Measurements from ENCODE around the gene DENND4B. TPM values are rescaled to one million over a fixed set of nuclear protein-coding genes. Genes with fewer than 3 reads are reported as not detected.

Gene DENND4B
- total RNA-seq, 5 donors from 2014 or later (not counting 1 experiment from before 2014, with no cell fraction given) = 161 to 220 (median 196) TPM

DNA sequence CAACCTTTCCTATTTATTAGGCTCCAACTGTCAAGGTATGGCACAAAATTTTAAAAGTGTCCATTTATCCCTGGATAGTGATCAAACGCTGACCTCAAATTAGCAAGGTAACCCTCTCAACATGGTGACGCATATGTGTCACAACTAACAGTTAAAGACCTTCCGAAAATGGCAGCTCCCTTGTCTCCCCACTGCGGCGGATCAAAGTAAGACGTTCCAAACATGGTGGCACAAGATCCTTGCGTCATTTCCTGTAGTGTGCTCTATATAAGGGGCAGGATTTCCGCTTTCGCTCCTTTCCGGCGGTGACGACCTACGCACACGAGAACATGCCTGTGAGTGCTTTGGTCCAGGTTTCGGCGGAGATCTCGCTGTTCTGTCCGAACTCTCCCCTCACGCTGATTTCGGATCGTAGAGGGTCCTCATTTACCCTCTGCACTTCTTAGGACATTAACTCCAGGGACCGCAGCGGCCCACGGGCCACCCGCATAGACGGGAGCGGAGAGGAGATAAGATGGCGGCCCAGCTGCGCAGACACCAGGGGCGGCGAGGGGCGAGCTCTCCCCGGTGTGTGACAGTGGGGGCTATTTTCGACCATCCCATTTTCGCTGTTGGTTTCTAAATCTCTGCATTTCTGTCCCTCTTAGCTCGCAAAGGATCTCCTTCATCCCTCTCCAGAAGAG lies 44.1 kb upstream of the DENND4B start, which contains the start of gene RPS27:
TSS of gene RPS27 (plus strand) at position 295 of the 683 bp plus-strand sequence. CDS start at position 330, 35 bp downstream.
- CTCF ChIA-PET = interaction anchor here in 1 of 2 donors (0.6 to 2.3 kb wide), 6 partner anchors 13 to 281 kb away, joined by 3 to 7 read pairs (median 4); partner anchors contain the start of genes CREB3L4, DENND4B and JTB
- Mint-ChIP-seq H3K27me3 (peaks cover 3 to 9% of the 10 kb centered on the region in 2 donors), H3K4me3 (peak within 1 kb of the TSS; percentile 93 to 97 (median 97)), H3K9me3 (no peaks in the 10 kb centered on the region), H3K36me3 (peaks cover 30% of the 10 kb centered on the region), H3K4me1 (peaks cover 51 to 57% (median 52%) of the 10 kb centered on the region in 3 donors), H3K27ac (peak within 1 kb of the TSS; percentile 98 to 99)
- Histone ChIP-seq H3K9me3 (no peaks in the 10 kb centered on the region), H3K4me1 (ENCODE audit: control insufficient read depth in 1 of 2, extremely low read depth in 1 of 2, insufficient read depth in 2 of 2, low read length in 2 of 2) (peaks cover 18 to 46% of the 10 kb centered on the region in 2 experiments), H3K4me3 (ENCODE audit: control insufficient read depth in 1 of 2, extremely low read depth in 1 of 2, low read length in 1 of 2) (peak within 1 kb of the TSS; percentile 92 to 100), H3K27ac (ENCODE audit: low read length) (peak within 1 kb of the TSS; percentile 97), H3K27me3 (replicated peaks in 1 of 2; ENCODE audit: control insufficient read depth in 2 of 2, extremely low read depth in 1 of 2, insufficient read depth in 2 of 2, low read length in 1 of 2) (peaks cover 0 to 3% of the 10 kb centered on the region in 2 experiments), H3K36me3 (ENCODE audit: control insufficient read depth in 2 of 2, extremely low read depth in 1 of 2, insufficient read depth in 1 of 2, low read length in 1 of 2) (peaks cover 0 to 38% of the 10 kb centered on the region in 2 donors)
- POLR2A ChIA-PET = interaction anchor here (0.6 to 1.6 kb wide), 22 partner anchors 12 to 357 kb away, joined by 3 to 20 read pairs (median 4); partner anchors contain the start of genes CHTOP (in 1 of the 2), CREB3L4 (in 1 of the 2), CRTC2 (in 1 of the 2) and INTS3 (in 1 of the 2)
- ATAC-seq (replicated peaks in 1 of 4) = peak; percentile 88 to 91 (median 90)
- peak; percentile 77 to 98 (median 86) for DNase-seq
- 0% methylated on average over 21 of the region's 36 CpGs for WGBS (ENCODE audit: insufficient coverage)

DNA sequence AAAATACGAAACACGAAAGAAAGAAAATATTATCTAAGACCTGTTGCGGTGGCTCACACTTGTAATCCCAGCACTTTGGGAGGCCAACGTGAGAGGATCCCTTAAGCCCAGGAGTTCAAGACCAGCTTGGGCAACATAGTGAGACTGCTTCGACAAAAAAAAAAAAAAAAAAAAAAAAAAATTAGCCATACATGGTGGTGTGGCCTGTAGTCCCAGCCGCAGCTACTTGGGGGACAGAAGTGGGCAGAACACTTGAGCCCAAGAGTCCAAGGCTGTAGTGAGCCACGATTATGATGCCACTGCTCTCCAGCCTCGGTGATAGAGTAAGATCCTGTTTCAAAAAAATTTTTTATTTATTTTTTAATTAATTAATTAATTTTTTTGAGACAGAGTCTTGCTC lies 41.1 kb upstream of the DENND4B start:
- Mint-ChIP-seq H3K27ac (peak overlapping the region; percentile 84 to 90), H3K4me3 (peak overlapping the region in 1 of 3 donors; percentile 69), H3K4me1 (peaks cover 39 to 50% (median 45%) of the 10 kb centered on the region in 3 donors), H3K27me3 (peaks cover 9 to 16% of the 10 kb centered on the region in 2 donors), H3K9me3 (no peaks in the 10 kb centered on the region), H3K36me3 (peaks cover 17% of the 10 kb centered on the region)
- POLR2A ChIA-PET = interaction anchor here (0.6 kb wide), 2 partner anchors 11 to 182 kb away, joined by 3 to 13 read pairs; no protein-coding TSS in a partner anchor
- Histone ChIP-seq H3K27me3 (replicated peaks in 1 of 2; ENCODE audit: control insufficient read depth in 2 of 2, extremely low read depth in 1 of 2, insufficient read depth in 2 of 2, low read length in 1 of 2) (peaks cover 0 to 7% of the 10 kb centered on the region in 2 experiments), H3K36me3 (ENCODE audit: control insufficient read depth in 2 of 2, extremely low read depth in 1 of 2, insufficient read depth in 1 of 2, low read length in 1 of 2) (peaks cover 0 to 11% of the 10 kb centered on the region in 2 donors), H3K4me1 (ENCODE audit: control insufficient read depth in 1 of 2, extremely low read depth in 1 of 2, insufficient read depth in 2 of 2, low read length in 2 of 2) (peaks cover 15 to 30% of the 10 kb centered on the region in 2 experiments), H3K27ac (ENCODE audit: low read length) (no peak overlapping the region), H3K9me3 (no peaks in the 10 kb centered on the region), H3K4me3 (ENCODE audit: control insufficient read depth in 1 of 2, extremely low read depth in 1 of 2, low read length in 1 of 2) (no peak overlapping the region)
- no peak for ATAC-seq (replicated peaks in 1 of 4)
- CTCF ChIA-PET = interaction anchor here (0.7 to 2.2 kb wide), 11 partner anchors 10 to 354 kb away, joined by 3 to 14 read pairs (median 6); partner anchors contain the start of genes CHTOP (in 1 of the 2), ILF2 (in 1 of the 2) and JTB (in 1 of the 2)
- DNase-seq = no peak
- WGBS (ENCODE audit: insufficient coverage) = 100% methylated on average over 2 of the region's 8 CpGs

DNA sequence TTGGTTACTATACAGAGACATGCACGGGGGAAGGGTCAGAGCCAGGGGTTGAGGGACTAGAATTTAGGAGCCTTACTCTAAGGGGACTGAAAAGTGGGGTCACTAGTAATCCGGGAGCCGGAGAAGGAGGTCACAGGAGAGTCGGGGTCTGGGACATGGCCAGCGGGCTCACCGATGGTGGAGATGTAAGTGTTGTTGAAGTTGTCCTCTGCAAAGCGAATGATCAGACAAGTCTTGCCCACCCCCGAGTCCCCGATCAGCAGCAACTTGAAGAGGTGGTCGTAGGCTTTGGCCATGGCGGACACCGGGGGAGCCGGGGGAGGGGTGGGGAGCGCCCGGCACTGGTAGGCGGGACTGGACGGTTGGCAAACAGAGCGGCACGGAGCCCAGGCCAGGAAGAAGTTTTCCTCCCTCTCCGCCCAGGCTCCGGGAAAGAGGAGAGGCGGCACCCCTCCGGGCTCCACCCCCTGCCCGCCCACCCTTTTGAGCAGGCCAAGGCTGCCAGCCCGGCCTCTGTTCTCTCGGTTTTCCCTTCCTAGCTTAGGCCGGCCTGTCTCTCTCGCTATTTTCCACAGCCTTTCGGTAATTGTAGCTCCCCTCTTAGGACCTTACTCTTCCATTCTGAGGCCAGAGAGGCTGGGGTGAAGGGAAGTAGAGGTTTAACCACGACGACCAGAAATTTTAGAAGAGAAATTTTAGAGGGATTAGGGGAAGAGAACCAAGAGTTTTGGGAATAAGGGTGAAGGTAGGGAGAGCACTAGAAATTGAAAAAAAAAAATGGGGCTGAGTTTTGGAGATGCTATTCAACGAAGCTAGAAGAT lies 39.6 kb upstream of the DENND4B start, which contains the start of gene RAB13:
TSS of gene RAB13 (minus strand) at position 399 of the 821 bp plus-strand sequence. CDS start at position 296, 103 bp downstream.
- ATAC-seq (replicated peaks in 1 of 4) = no peak
- Mint-ChIP-seq H3K27me3 (peaks cover 9 to 16% of the 10 kb centered on the region in 2 donors), H3K27ac (peak within 1 kb of the TSS; percentile 84 to 90), H3K4me3 (peak within 1 kb of the TSS; percentile 55 to 69 (median 61)), H3K9me3 (no peaks in the 10 kb centered on the region), H3K4me1 (peaks cover 25 to 36% (median 30%) of the 10 kb centered on the region in 3 donors), H3K36me3 (peaks cover 4% of the 10 kb centered on the region)
- peaks cover 3 to 18% of the 10 kb centered on the region in 2 experiments for H3K4me1 ChIP-seq (ENCODE audit: control insufficient read depth in 1 of 2, extremely low read depth in 1 of 2, insufficient read depth in 2 of 2, low read length in 2 of 2)
- POLR2A ChIA-PET = interaction anchor here (0.6 to 0.7 kb wide), 3 partner anchors 13 to 286 kb away, joined by 3 to 4 read pairs (median 3); partner anchors contain the start of gene HAX1 (in 1 of the 2)
- H3K27me3 ChIP-seq (replicated peaks in 1 of 2; ENCODE audit: control insufficient read depth in 2 of 2, extremely low read depth in 1 of 2, insufficient read depth in 2 of 2, low read length in 1 of 2) = peaks cover 0 to 7% of the 10 kb centered on the region in 2 experiments
- peak within 1 kb of the TSS in 1 of 2 donors; percentile 17 for H3K4me3 ChIP-seq (ENCODE audit: control insufficient read depth in 1 of 2, extremely low read depth in 1 of 2, low read length in 1 of 2)
- H3K36me3 ChIP-seq (ENCODE audit: control insufficient read depth in 2 of 2, extremely low read depth in 1 of 2, insufficient read depth in 1 of 2, low read length in 1 of 2) = no peaks in the 10 kb centered on the region
- DNase-seq = no peak
- H3K9me3 ChIP-seq = no peaks in the 10 kb centered on the region
- H3K27ac ChIP-seq (ENCODE audit: low read length) = peak within 1 kb of the TSS; percentile 73
- WGBS (ENCODE audit: insufficient coverage) = 39% methylated on average over 12 of the region's 32 CpGs
- CTCF ChIA-PET = interaction anchor here (0.6 to 2.2 kb wide), 19 partner anchors 9 to 1014 kb away, joined by 3 to 14 read pairs (median 5); partner anchors contain the start of genes JTB (in 2 of the 2), CHTOP (in 1 of the 2) and CREB3L4 (in 1 of the 2)

DNA sequence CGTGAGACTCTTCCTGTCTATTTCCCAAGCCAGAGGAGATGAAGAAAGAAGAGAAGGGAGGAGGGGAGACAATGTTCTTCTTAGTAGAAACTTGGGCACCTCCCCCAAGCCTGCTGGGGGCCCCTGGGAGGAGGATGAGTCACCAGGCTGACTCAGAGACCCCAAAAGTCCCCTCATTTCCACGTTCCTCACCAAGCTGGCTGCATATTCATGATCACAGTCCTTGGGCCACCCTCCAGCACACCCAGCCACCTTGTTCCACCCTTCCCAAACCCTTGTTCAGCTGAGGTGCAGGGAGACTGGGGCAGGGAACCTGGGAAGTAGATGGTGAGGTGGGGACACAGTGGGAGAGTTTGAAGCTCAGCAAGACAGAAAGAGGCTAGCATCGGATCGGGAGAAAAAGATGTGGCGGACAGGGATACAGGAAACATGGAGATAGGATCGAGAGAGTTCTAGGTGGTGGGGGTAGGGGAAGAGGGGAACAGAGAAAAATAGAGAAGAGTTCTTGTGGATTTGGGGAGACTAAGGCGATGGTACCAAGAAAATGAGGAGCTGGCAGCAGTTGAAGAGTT lies 38.9 kb upstream of the DENND4B start:
- H3K4me1 Mint-ChIP-seq = peaks cover 23 to 29% (median 25%) of the 10 kb centered on the region in 3 donors
- no peaks in the 10 kb centered on the region for H3K36me3 ChIP-seq (ENCODE audit: control insufficient read depth in 2 of 2, extremely low read depth in 1 of 2, insufficient read depth in 1 of 2, low read length in 1 of 2)
- no peak for DNase-seq
- peak overlapping the region; percentile 12 to 50 for H3K27ac Mint-ChIP-seq
- H3K27me3 Mint-ChIP-seq = peaks cover 9 to 13% of the 10 kb centered on the region in 2 donors
- H3K27me3 ChIP-seq (replicated peaks in 1 of 2; ENCODE audit: control insufficient read depth in 2 of 2, extremely low read depth in 1 of 2, insufficient read depth in 2 of 2, low read length in 1 of 2) = peaks cover 0 to 7% of the 10 kb centered on the region in 2 experiments
- H3K9me3 ChIP-seq = no peaks in the 10 kb centered on the region
- H3K36me3 Mint-ChIP-seq = peaks cover under 1% of the 10 kb centered on the region
- ChIA-PET POLR2A (interaction anchor here (0.6 to 0.7 kb wide), 2 partner anchors 8 to 22 kb away, joined by 3 read pairs; partner anchors contain the start of genes JTB (in 1 of the 2) and SLC39A1 (in 1 of the 2)), CTCF (interaction anchor here (0.6 to 2.2 kb wide), 5 partner anchors 8 to 193 kb away, joined by 3 to 14 read pairs (median 3); partner anchors contain the start of gene JTB (in 1 of the 2))
- peaks cover 2 to 18% of the 10 kb centered on the region in 2 experiments for H3K4me1 ChIP-seq (ENCODE audit: control insufficient read depth in 1 of 2, extremely low read depth in 1 of 2, insufficient read depth in 2 of 2, low read length in 2 of 2)
- H3K9me3 Mint-ChIP-seq = no peaks in the 10 kb centered on the region
- no peak overlapping the region for H3K4me3 ChIP-seq (ENCODE audit: control insufficient read depth in 1 of 2, extremely low read depth in 1 of 2, low read length in 1 of 2)
- peak overlapping the region; percentile 54 to 69 (median 55) for H3K4me3 Mint-ChIP-seq
- WGBS (ENCODE audit: insufficient coverage) = 85% methylated on average over 5 of the region's 7 CpGs
- no peak for ATAC-seq (replicated peaks in 1 of 4)
- no peak overlapping the region for H3K27ac ChIP-seq (ENCODE audit: low read length)

DNA sequence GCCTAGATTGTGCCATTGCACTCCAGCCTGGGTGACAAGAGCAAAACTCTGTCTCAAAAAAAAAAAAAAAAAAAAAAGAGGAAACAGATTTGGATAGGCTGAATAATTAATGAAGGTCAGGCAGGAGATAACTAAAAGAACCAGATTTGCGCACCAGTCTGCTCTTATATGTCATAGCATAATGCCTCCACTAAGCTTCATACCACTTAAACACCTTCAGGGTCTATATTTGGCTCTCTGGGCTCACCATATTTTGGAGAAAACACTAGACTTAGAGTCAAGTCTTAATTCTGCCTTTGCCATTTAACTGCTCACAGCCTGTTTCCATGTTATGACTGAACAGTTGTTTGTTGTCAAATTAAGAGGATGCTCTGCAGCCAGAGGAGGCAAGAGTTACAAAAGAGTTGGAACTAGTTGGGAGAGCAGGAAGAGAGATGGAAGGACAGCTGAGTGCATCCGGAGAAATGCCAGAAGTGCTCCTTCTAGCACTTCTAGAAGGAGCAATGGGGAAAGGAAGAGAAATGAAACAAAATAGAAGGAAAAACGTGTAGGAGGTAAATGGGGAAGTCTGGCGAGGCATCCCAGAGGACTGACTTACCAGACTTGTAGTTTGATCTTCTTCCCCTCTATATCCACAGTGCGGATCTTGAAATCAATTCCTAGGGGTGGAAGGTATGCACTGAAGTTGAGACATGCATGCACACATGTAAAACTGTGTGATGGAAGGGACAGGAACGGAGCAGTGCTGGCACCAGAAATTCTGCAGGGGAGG lies 37.8 kb upstream of the DENND4B start:
- no peak overlapping the region for H3K4me3 Mint-ChIP-seq
- H3K4me3 ChIP-seq (ENCODE audit: control insufficient read depth in 1 of 2, extremely low read depth in 1 of 2, low read length in 1 of 2) = no peak overlapping the region
- H3K36me3 Mint-ChIP-seq = no peaks in the 10 kb centered on the region
- 100% methylated on average over 2 of the region's 6 CpGs for WGBS (ENCODE audit: insufficient coverage)
- peaks cover 0 to 7% of the 10 kb centered on the region in 2 experiments for H3K27me3 ChIP-seq (replicated peaks in 1 of 2; ENCODE audit: control insufficient read depth in 2 of 2, extremely low read depth in 1 of 2, insufficient read depth in 2 of 2, low read length in 1 of 2)
- no peak overlapping the region for H3K27ac Mint-ChIP-seq
- DNase-seq (no peak), ATAC-seq (replicated peaks in 1 of 4) (no peak)
- ChIA-PET CTCF (interaction anchor here in 1 of 2 donors (1.3 kb wide), 1 partner anchor 161 kb away, joined by 3 read pairs; no protein-coding TSS in a partner anchor), POLR2A (interaction anchor here in 1 of 2 donors (0.6 kb wide), 2 partner anchors 8 to 21 kb away, joined by 3 read pairs; partner anchors contain the start of gene SLC39A1)
- H3K4me1 ChIP-seq (ENCODE audit: control insufficient read depth in 1 of 2, extremely low read depth in 1 of 2, insufficient read depth in 2 of 2, low read length in 2 of 2) = peaks cover 2 to 12% of the 10 kb centered on the region in 2 experiments
- no peaks in the 10 kb centered on the region for H3K9me3 Mint-ChIP-seq
- H3K27ac ChIP-seq (ENCODE audit: low read length) = no peak overlapping the region
- H3K27me3 Mint-ChIP-seq = peaks cover 9 to 13% of the 10 kb centered on the region in 2 donors
- H3K9me3 ChIP-seq = no peaks in the 10 kb centered on the region
- H3K4me1 Mint-ChIP-seq = peaks cover 19 to 22% (median 19%) of the 10 kb centered on the region in 3 donors
- no peaks in the 10 kb centered on the region for H3K36me3 ChIP-seq (ENCODE audit: control insufficient read depth in 2 of 2, extremely low read depth in 1 of 2, insufficient read depth in 1 of 2, low read length in 1 of 2)
